ENCODE measurements around the gene RYK.
"Not testable (repeated sequence)": the region's sequence is repeated elsewhere in the genome, so short reads cannot be mapped to it uniquely, and the experiment has no call there.

RYK gene

GRCh38 chr3:134250717-134251220 is at the start of gene RYK:
RYK (minus strand) TSS chr3:134250859; CDS start chr3:134250654, 205 bp downstream.
- DNase-seq: peak; percentile 62

GRCh38 chr3:134299888-134300206 is 49.2 kb upstream of the RYK start:
- DNase-seq: no peak

GRCh38 chr3:134299185-134299887 is 48.7 kb upstream of the RYK start:
- no peak for DNase-seq

- DNase-seq: no peak
These were observed 47.6 kb upstream of the RYK start for GRCh38 chr3:134298249-134298648.

- DNase-seq: no peak
These were observed 46.0 kb upstream of the RYK start for GRCh38 chr3:134296616-134297015.

- DNase-seq: no peak
These were observed 45.3 kb upstream of the RYK start for GRCh38 chr3:134295930-134296329.

GRCh38 chr3:134294302-134295280 is 43.9 kb upstream of the RYK start:
- DNase-seq: no peak

- peak; percentile 63 for DNase-seq
These were observed 40.9 kb upstream of the RYK start for GRCh38 chr3:134291319-134292254.

GRCh38 chr3:134287512-134287911 is 36.9 kb upstream of the RYK start:
- DNase-seq: no peak

- DNase-seq: no peak
These were observed 33.8 kb upstream of the RYK start for GRCh38 chr3:134284438-134284837.

- DNase-seq: no peak
These were observed 32.0 kb upstream of the RYK start for GRCh38 chr3:134282659-134283047.

GRCh38 chr3:134281912-134282658 is 31.4 kb upstream of the RYK start:
- DNase-seq: no peak

- no peak for DNase-seq
These were observed 28.8 kb upstream of the RYK start for GRCh38 chr3:134279466-134279865.

- no peak for DNase-seq
These were observed 26.5 kb upstream of the RYK start for GRCh38 chr3:134277066-134277660.

GRCh38 chr3:134276086-134276485 is 25.4 kb upstream of the RYK start:
- DNase-seq: no peak

GRCh38 chr3:134275110-134275509 is 24.5 kb upstream of the RYK start:
- DNase-seq: not testable (repeated sequence)

- no peak for DNase-seq
These were observed 23.9 kb upstream of the RYK start for GRCh38 chr3:134274571-134274970.

- no peak for DNase-seq
These were observed 17.3 kb upstream of the RYK start for GRCh38 chr3:134267996-134268395.

- no peak for DNase-seq
These were observed 10.3 kb upstream of the RYK start for GRCh38 chr3:134260987-134261386.

- no peak for DNase-seq
These were observed 8.2 kb upstream of the RYK start for GRCh38 chr3:134258761-134259347.

- no peak for DNase-seq
These were observed 4.7 kb upstream of the RYK start for GRCh38 chr3:134255404-134255803.

All from NCI-H446 treated with DMSO at 0.1 percent for 48 hours (cell line).